ENCODE data around the gene DNAJB12. TPM values are rescaled to one million over a fixed set of nuclear protein-coding genes. Genes with fewer than 3 reads are reported as not detected.

Gene DNAJB12
- total and polyA plus RNA-seq, 10 of the 15 experiments (the other 5 are each of a cell fraction or from before 2014, with no cell fraction given), result 4.6 to 31.6 (median 18.8) TPM

GRCh38 chr10:72297281-72297804 is 57.4 kb downstream of the DNAJB12 start (continued):
- TF ChIP-seq NRF1 (conservative IDR thresholded peaks at IDR 0.05; ENCODE audit: low read depth, low read length) (no peak; the same call in 1 of the 2 replicates), SREBF1 (IDR thresholded peaks at IDR 0.05; ENCODE audit: low read length) (no peak), TAF1 (IDR thresholded peaks at IDR 0.05; ENCODE audit: borderline replicate concordance, low read depth, low read length) (peak; percentile 48; the same call in 1 of the 2 replicates), IRF5 (IDR thresholded peaks at IDR 0.05; ENCODE audit: borderline replicate concordance) (peak; percentile 91), RFX5 (IDR thresholded peaks at IDR 0.05; ENCODE audit: low read depth, low read length) (no peak), HDGF (IDR thresholded peaks at IDR 0.05) (no peak), BCLAF1 (IDR thresholded peaks at IDR 0.05) (no peak), RCOR1 (conservative IDR thresholded peaks at IDR 0.05; ENCODE audit: low read depth, low read length) (no peak), JUNB (IDR thresholded peaks at IDR 0.05) (peak; percentile 78), ZZZ3 (IDR thresholded peaks at IDR 0.05; ENCODE audit: control insufficient read depth, insufficient read length, low read depth) (no peak), BHLHE40 (IDR thresholded peaks at IDR 0.05; ENCODE audit: borderline replicate concordance in 1 of 2, low read depth in 2 of 2, low read length in 1 of 2) (peak; percentile 88 to 92), NR2C2 (IDR thresholded peaks at IDR 0.05; ENCODE audit: borderline replicate concordance, control insufficient read depth, insufficient read length, low read depth) (no peak), CUX1 (IDR thresholded peaks at IDR 0.05; ENCODE audit: insufficient replicate concordance, low read depth, low read length) (peak; percentile 79), DPF2 (IDR thresholded peaks at IDR 0.05) (peak; percentile 96), E4F1 (IDR thresholded peaks at IDR 0.05; ENCODE audit: borderline replicate concordance, partially characterized antibody) (peak; percentile 43), USF1 (IDR thresholded peaks at IDR 0.05; ENCODE audit: borderline replicate concordance, extremely low read length, insufficient read depth, low read depth, low read length) (no peak), HDAC6 (IDR thresholded peaks at IDR 0.05; ENCODE audit: unreplicated experiment) (no peak)

All from GM12878 (cell line).